Neural crest cell (in vitro differentiated cells): ENCODE data around the gene ENPP1. TPM values are rescaled to one million over a fixed set of nuclear protein-coding genes. Genes with fewer than 3 reads are reported as not detected.

Experiments
- DNase-seq: peaks from one replicate; pipeline ENCODE4 v3.0.0; 2021; ENCODE audit warnings: low read depth, mixed read lengths, low spot score
- H3K27ac Mint-ChIP-seq: one replicate; pipeline ENCODE4 v1.8.0; 2021; ENCODE audit warnings: mild to moderate bottlenecking, mixed read lengths; ENCODE audit not compliant: unreplicated experiment
- H3K27me3 Mint-ChIP-seq: 2 replicates; pipeline ENCODE4 v1.8.0; 2021; ENCODE audit warnings: low read depth, mild to moderate bottlenecking, mixed read lengths
- H3K36me3 Mint-ChIP-seq: 2 replicates; pipeline ENCODE4 v1.8.0; 2021; ENCODE audit warnings: low read depth, mild to moderate bottlenecking, mixed read lengths
- H3K4me1 Mint-ChIP-seq: 2 replicates; pipeline ENCODE4 v1.8.0; 2021; ENCODE audit warnings: mixed read lengths
- H3K4me3 Mint-ChIP-seq: one replicate; pipeline ENCODE4 v1.8.0; 2021; ENCODE audit warnings: mild to moderate bottlenecking, mixed read lengths
- H3K9me3 Mint-ChIP-seq: 2 replicates; pipeline ENCODE4 v1.8.0; 2021; ENCODE audit warnings: mixed read lengths
- CTCF ChIP-seq: fragments of 200-600 bp; sonication (generic); conservative IDR thresholded peaks from 2 replicates; pipeline ENCODE4 v1.5.0; 2021; ENCODE audit warnings: antibody characterized with exemption, mild to moderate bottlenecking
- total RNA-seq: library from RNA; stranded (reverse); gene quantifications from 2 replicates; pipeline ENCODE4 v1.2.1, GENCODE V29; 2021

The ENPP1 gene
- total RNA-seq, 1 donor from 2014 or later, result 4.9 TPM

DNA sequence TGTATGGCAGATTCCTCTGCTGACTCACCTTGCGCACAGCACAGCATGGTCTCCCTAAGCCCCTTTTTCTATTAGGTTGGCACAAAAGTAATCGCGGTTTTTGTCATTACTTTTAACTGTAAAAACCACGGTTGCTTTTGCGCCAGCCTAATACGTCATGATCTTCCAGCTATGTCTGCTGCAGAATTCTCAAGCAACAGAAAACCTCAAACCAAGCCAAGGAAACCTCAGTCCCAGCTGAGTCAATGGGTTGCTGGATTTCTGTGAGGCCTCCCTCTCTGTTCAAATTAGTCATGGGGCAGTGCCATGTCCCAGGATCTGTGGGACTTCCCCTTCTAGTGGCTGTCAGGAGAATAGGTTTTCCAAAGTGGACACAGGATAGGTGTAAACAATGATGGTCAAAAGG is 15.7 kb upstream of the ENPP1 start:
- no peak for TF ChIP-seq CTCF
- no peaks in the 10 kb centered on the region for H3K36me3 Mint-ChIP-seq
- no peaks in the 10 kb centered on the region for H3K4me1 Mint-ChIP-seq
- no peaks in the 10 kb centered on the region for H3K27me3 Mint-ChIP-seq
- DNase-seq, result no peak
- H3K27ac Mint-ChIP-seq, result no peak overlapping the region
- no peaks in the 10 kb centered on the region for H3K9me3 Mint-ChIP-seq
- H3K4me3 Mint-ChIP-seq, result no peak overlapping the region

DNA sequence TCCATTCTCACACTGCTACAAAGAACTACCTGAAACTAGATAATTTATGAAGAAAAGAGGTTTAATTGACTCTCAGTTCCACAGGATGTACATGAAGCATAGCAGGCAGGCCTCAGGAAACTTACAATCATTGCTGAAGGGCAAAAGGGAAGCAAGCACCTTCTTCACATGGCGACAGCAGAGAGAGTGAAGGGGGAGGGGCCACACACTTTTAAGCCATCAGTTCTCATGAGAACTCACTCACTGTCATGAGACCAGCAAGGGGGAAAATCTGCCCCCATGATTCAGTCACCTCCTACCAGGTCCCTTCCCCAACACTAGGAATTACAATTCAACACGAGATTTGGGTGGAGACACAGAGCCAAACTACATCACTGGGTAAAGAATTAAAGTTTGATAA is 12.5 kb upstream of the ENPP1 start:
- Mint-ChIP-seq H3K27me3 (no peaks in the 10 kb centered on the region), H3K27ac (no peak overlapping the region), H3K4me3 (no peak overlapping the region), H3K36me3 (no peaks in the 10 kb centered on the region), H3K9me3 (no peaks in the 10 kb centered on the region), H3K4me1 (no peaks in the 10 kb centered on the region)
- no peak for DNase-seq
- TF ChIP-seq CTCF, result no peak

DNA sequence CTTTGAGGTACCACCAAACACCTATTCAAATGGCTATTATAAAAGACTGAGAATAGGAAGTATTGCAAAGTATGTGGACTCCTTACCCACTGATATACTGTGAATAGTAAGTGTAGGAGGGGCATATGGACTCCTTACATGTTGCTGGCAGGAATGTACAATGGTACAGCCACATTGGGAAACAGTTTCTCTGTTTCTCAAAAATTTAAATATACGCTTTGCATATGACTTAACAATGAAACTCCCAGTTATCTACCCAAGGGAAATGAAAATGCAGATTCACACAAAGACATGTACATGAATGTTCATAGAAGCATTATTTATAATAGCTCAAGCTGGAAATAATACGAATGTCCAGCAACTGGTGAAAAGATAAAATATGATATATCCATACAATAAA is 5.5 kb upstream of the ENPP1 start:
- H3K27ac Mint-ChIP-seq, result no peak overlapping the region
- no peak for DNase-seq
- no peak overlapping the region for H3K4me3 Mint-ChIP-seq
- H3K4me1 Mint-ChIP-seq, result peaks cover 6% of the 10 kb centered on the region
- H3K36me3 Mint-ChIP-seq, result no peaks in the 10 kb centered on the region
- H3K9me3 Mint-ChIP-seq, result peaks cover 3% of the 10 kb centered on the region
- peaks cover 13% of the 10 kb centered on the region for H3K27me3 Mint-ChIP-seq
- no peak for TF ChIP-seq CTCF

DNA sequence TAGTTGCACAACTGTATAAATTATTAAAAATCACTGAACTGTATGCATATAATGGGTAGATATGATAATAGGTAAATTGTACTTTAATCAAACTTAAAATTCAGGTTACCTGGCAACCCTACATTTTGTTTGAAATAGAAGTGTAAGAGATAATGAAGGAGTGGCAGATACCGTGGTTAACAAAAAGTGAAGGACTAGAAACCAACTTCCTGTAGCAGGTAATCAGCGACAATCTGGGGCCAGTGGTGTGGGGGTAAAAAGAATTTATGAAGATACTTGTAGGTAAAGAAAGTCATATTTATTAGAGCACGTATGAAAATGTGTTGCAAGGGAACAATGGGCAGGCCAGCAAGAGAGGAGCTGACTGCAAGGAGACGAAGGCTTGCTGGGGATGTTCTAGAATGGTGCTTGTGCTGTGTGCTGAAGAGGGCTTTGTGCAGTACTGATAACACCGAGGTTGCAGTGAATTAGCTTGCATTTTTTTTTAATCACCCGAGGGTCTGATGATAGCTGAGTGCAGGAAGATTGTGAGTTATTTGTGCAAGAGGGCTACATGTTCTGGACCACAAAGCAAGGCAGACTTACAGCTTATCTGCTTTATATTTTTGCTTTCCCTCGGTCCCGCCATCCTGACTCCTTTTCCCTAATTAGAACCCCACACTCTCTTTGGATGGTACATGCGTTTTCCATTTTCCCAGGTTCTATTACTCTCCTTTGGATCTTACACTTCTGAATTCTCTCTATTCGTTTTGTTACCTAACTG is 4.6 kb upstream of the ENPP1 start:
- Mint-ChIP-seq H3K36me3 (no peaks in the 10 kb centered on the region), H3K27ac (no peak overlapping the region), H3K4me1 (peaks cover 9% of the 10 kb centered on the region), H3K27me3 (peaks cover 16% of the 10 kb centered on the region), H3K4me3 (no peak overlapping the region), H3K9me3 (peaks cover 3% of the 10 kb centered on the region)
- TF ChIP-seq CTCF, result no peak
- no peak for DNase-seq

GRCh38 chr6:131804131-131804530 is 3.7 kb upstream of the ENPP1 start:
- Mint-ChIP-seq H3K36me3 (no peaks in the 10 kb centered on the region), H3K4me1 (peaks cover 17% of the 10 kb centered on the region), H3K27me3 (peaks cover 25% of the 10 kb centered on the region), H3K27ac (no peak overlapping the region), H3K9me3 (peaks cover 3% of the 10 kb centered on the region), H3K4me3 (no peak overlapping the region)
- no peak for TF ChIP-seq CTCF
- no peak for DNase-seq
